Small intestine (tissue), 7 donors: ENCODE measurements around the gene TOMM6. TPM values are rescaled to one million over a fixed set of nuclear protein-coding genes. Genes with fewer than 3 reads are reported as not detected.

ENCODE experiments used
- DNase-seq, 2 donors: peaks; one replicate each; pipeline versions ENCODE4 v3.0.0 to v3.0.0-alpha.2; 2013
- FAIRE-seq: peaks from 2 replicates; lab custom pipeline; 2012; peaks lifted over from hg19 to GRCh38; lab: Jason Lieb, UNC
- H3K27ac ChIP-seq, 3 donors: one replicate each; pipeline ENCODE4 v1.5.1; 2013; ENCODE audit warnings: low read length in 2 of 3, mild to moderate bottlenecking in 2 of 3, control low read depth in 1 of 3, inconsistent platforms in 1 of 3, low read depth in 1 of 3, moderate library complexity in 1 of 3
- H3K27me3 ChIP-seq, 3 donors: one replicate each; pipeline ENCODE4 v1.6.1; 2013; ENCODE audit warnings: low read length in 3 of 3, inconsistent platforms in 1 of 3; ENCODE audit not compliant: control insufficient read depth in 3 of 3, insufficient read depth in 3 of 3
- H3K36me3 ChIP-seq, 3 donors: one replicate each; pipeline ENCODE4 v1.6.1; 2013; ENCODE audit warnings: low read length in 3 of 3, inconsistent platforms in 1 of 3, low read depth in 1 of 3, mild to moderate bottlenecking in 1 of 3, moderate library complexity in 1 of 3; ENCODE audit not compliant: control insufficient read depth in 3 of 3, insufficient read depth in 2 of 3
- H3K4me1 ChIP-seq, 3 donors: one replicate each; pipeline ENCODE4 v1.6.1; 2013; ENCODE audit warnings: low read length in 2 of 3, inconsistent platforms in 1 of 3, low read depth in 1 of 3, mild to moderate bottlenecking in 1 of 3, moderate library complexity in 1 of 3; ENCODE audit not compliant: control insufficient read depth in 3 of 3, insufficient read depth in 2 of 3
- H3K4me3 ChIP-seq, 3 donors: one replicate each; pipeline ENCODE4 v1.5.1; 2013; ENCODE audit warnings: low read length in 3 of 3, control low read depth in 1 of 3, inconsistent platforms in 1 of 3, low read depth in 1 of 3, mild to moderate bottlenecking in 1 of 3, moderate library complexity in 1 of 3
- H3K9me3 ChIP-seq, 2 donors: one replicate each; pipeline ENCODE4 v1.6.1; 2013; ENCODE audit warnings: low read depth in 1 of 2, low read length in 1 of 2; ENCODE audit not compliant: control insufficient read depth in 2 of 2, insufficient read depth in 1 of 2
- WGBS, 3 donors: extraction: QIAGEN DNeasy Blood & Tissue Kit; methylation state at CpG; one replicate each; pipeline ENCODE4 v1.1.7; 2013; 5-methylcytosine and 5-hydroxymethylcytosine counted together
- polyA plus RNA-seq, 4 donors: library from polyadenylated mRNA; stranded (reverse) in 3 of 4; unstranded in 1 of 4; fragments of 200-250 nt in 3 of 4; fragments of 120-200 nt in 1 of 4; gene quantifications; one replicate each; pipeline versions ENCODE4 v1.2.1 to v1.2.3, GENCODE V29; 2013
- donor health status: healthy with polysubstance abuse.
- donor health status: control.
- donor health status: control.
- donor health status: Bipolar disorder and iron deficiency.
- donor health status: healthy.

TOMM6 gene
- polyA plus RNA-seq, 4 donors: 166 to 256 (median 207) TPM

DNA sequence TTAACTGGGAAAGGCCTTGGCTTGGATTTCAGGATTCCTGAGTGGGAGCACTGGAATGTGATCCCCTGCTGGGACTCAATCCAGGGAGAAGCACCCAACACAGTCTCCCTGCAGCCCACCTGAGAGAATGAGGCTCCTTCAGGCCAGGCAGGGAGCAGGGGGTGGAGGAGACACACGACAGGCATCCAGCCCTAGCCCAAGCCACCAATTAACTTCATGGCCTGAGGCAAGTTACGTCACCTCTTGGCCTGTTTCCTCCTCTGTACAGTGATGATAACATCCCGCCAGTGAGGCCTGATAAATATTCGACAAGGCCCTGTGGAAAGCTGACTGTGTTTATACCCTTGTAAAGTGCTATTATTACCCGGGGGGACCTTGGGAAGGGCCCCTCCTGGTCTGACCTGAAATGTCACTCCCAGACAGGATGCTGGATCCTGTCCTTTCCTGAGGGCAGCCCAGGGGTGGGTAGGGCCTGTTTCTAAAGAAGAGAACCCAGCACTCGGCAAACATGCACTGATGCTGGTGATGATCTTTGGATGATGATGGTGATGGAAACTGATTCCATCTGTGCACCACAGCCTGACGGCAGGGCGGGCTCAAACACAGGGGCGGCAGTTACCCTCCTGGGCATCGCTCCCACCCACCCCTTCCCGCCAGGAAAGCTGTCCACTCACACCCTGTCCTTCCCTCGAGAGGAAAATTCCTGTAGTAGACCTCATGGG is 20.2 kb upstream of the TOMM6 start:
- peak; percentile 51 to 62 for DNase-seq
- H3K4me1 ChIP-seq: peaks cover 0 to 20% (median 0%) of the 10 kb centered on the region in 3 donors
- H3K27ac ChIP-seq: peak overlapping the region in 2 of 3 donors; percentile 32 to 34
- no peaks in the 10 kb centered on the region for H3K27me3 ChIP-seq
- no peak overlapping the region for H3K4me3 ChIP-seq
- 47 to 58% (median 51%) methylated on average over 12 of the region's 12 CpGs for WGBS, 3 donors
- H3K9me3 ChIP-seq: no peaks in the 10 kb centered on the region
- FAIRE-seq: no peak
- H3K36me3 ChIP-seq: peaks cover 2 to 34% (median 4%) of the 10 kb centered on the region in 3 donors

- no peaks in the 10 kb centered on the region for H3K9me3 ChIP-seq
- DNase-seq: peak in 1 of 2 donors; percentile 56
- FAIRE-seq: no peak
- H3K4me1 ChIP-seq: peaks cover 0 to 20% (median 0%) of the 10 kb centered on the region in 3 donors
- peak overlapping the region in 1 of 3 donors; percentile 44 for H3K27ac ChIP-seq
- H3K4me3 ChIP-seq: no peak overlapping the region
- H3K36me3 ChIP-seq: peaks cover 2 to 47% (median 6%) of the 10 kb centered on the region in 3 donors
- 63 to 74% (median 69%) methylated on average over 10 of the region's 10 CpGs for WGBS, 3 donors
- no peaks in the 10 kb centered on the region for H3K27me3 ChIP-seq
These were observed 18.8 kb upstream of the TOMM6 start for GRCh38 chr6:41768545-41769308.

- no peak for DNase-seq
- WGBS, 3 donors: 96 to 97% (median 96%) methylated on average over 8 of the region's 8 CpGs
These were observed 18.1 kb upstream of the TOMM6 start for GRCh38 chr6:41769376-41769775.

GRCh38 chr6:41770381-41771057 is 17.0 kb upstream of the TOMM6 start:
- Histone ChIP-seq H3K36me3 (peaks cover 2 to 64% (median 11%) of the 10 kb centered on the region in 3 donors), H3K9me3 (no peaks in the 10 kb centered on the region), H3K4me1 (peaks cover 0 to 20% (median 0%) of the 10 kb centered on the region in 3 donors), H3K27ac (no peak overlapping the region), H3K27me3 (no peaks in the 10 kb centered on the region), H3K4me3 (no peak overlapping the region)
- WGBS, 3 donors: 93 to 94% (median 93%) methylated on average over 23 to 30 of the region's 30 CpGs
- FAIRE-seq: no peak
- no peak for DNase-seq

More at GRCh38 chr6:41769376-41769775, 18.1 kb upstream of the TOMM6 start:
- no peaks in the 10 kb centered on the region for H3K27me3 ChIP-seq
- no peaks in the 10 kb centered on the region for H3K9me3 ChIP-seq
- no peak overlapping the region for H3K4me3 ChIP-seq
- peaks cover 0 to 20% (median 0%) of the 10 kb centered on the region in 3 donors for H3K4me1 ChIP-seq
- FAIRE-seq: no peak
- peak overlapping the region in 1 of 3 donors; percentile 44 for H3K27ac ChIP-seq
- peaks cover 2 to 53% (median 6%) of the 10 kb centered on the region in 3 donors for H3K36me3 ChIP-seq

- peaks cover 0 to 20% (median 0%) of the 10 kb centered on the region in 3 donors for H3K4me1 ChIP-seq
- H3K9me3 ChIP-seq: no peaks in the 10 kb centered on the region
- H3K27me3 ChIP-seq: no peaks in the 10 kb centered on the region
- no peak for FAIRE-seq
- 91 to 95% (median 94%) methylated on average over 28 to 29 of the region's 29 CpGs for WGBS, 3 donors
- peaks cover 2 to 70% (median 11%) of the 10 kb centered on the region in 3 donors for H3K36me3 ChIP-seq
- H3K27ac ChIP-seq: no peak overlapping the region
- no peak for DNase-seq
- H3K4me3 ChIP-seq: no peak overlapping the region
These were observed 16.2 kb upstream of the TOMM6 start for GRCh38 chr6:41771058-41771983.

GRCh38 chr6:41774841-41775240 is 12.7 kb upstream of the TOMM6 start:
- H3K4me3 ChIP-seq: no peak overlapping the region
- DNase-seq (no peak), FAIRE-seq (no peak)
- H3K36me3 ChIP-seq: peaks cover 2 to 69% (median 11%) of the 10 kb centered on the region in 3 donors
- H3K27me3 ChIP-seq: no peaks in the 10 kb centered on the region
- WGBS, 3 donors: 90 to 93% (median 90%) methylated on average over 3 of the region's 3 CpGs
- no peaks in the 10 kb centered on the region for H3K9me3 ChIP-seq
- no peak overlapping the region for H3K27ac ChIP-seq
- peaks cover 0 to 7% (median 0%) of the 10 kb centered on the region in 3 donors for H3K4me1 ChIP-seq

- Histone ChIP-seq H3K36me3 (peaks cover 2 to 64% (median 11%) of the 10 kb centered on the region in 3 donors), H3K4me1 (peaks cover 0 to 7% (median 0%) of the 10 kb centered on the region in 3 donors), H3K27me3 (no peaks in the 10 kb centered on the region), H3K27ac (no peak overlapping the region), H3K4me3 (no peak overlapping the region), H3K9me3 (no peaks in the 10 kb centered on the region)
- no peak for DNase-seq
- FAIRE-seq: no peak
- WGBS, 3 donors: 72 to 89% (median 80%) methylated on average over 13 of the region's 13 CpGs
These were observed 12.1 kb upstream of the TOMM6 start for GRCh38 chr6:41775293-41775882.
